Measurements from ENCODE around the gene TMEM248.

DNA sequence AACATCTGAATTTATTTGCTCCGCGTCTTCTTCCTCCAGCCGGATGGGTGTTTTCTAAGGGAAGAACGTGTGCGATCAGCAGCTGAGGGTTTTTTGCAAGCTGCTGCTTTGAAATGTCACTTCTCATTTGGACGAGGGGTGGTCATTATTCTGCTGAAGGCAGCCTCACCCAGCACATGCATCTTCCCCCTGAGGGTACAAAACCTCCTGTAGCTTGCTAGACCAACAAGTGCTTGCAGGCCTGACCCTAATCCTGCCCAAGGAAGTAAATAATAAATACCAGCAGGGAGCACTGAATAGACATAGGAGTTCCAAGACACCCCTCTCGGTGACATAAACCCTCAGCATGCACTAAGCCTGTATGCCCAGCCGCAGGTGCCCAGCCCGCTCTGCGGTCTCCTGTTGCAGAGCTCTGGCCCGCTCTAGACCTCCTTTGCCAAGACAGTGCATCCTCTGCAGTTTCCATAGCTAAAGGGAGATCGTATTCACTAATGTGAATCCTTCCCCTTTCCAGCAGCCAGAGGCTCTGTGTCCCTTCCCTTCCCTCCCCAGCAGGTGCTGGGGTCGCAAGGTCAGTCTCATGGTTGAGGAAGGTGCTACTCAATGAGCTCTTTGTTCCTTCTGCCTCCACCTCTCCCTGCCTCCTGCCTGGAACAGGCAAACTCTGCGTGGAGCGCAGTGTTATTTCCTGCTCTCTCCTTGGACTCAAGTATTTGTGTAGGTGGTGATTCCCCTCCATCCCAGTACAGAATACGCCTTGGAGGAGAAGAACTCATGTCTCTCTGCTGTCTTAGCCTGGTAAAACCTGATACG is 37.7 kb downstream of the TMEM248 start:
- TF ChIP-seq EZH2phosphoT487 (IDR thresholded peaks at IDR 0.05; ENCODE audit: low read depth), result no peak
- TF ChIP-seq, protein P1, sequence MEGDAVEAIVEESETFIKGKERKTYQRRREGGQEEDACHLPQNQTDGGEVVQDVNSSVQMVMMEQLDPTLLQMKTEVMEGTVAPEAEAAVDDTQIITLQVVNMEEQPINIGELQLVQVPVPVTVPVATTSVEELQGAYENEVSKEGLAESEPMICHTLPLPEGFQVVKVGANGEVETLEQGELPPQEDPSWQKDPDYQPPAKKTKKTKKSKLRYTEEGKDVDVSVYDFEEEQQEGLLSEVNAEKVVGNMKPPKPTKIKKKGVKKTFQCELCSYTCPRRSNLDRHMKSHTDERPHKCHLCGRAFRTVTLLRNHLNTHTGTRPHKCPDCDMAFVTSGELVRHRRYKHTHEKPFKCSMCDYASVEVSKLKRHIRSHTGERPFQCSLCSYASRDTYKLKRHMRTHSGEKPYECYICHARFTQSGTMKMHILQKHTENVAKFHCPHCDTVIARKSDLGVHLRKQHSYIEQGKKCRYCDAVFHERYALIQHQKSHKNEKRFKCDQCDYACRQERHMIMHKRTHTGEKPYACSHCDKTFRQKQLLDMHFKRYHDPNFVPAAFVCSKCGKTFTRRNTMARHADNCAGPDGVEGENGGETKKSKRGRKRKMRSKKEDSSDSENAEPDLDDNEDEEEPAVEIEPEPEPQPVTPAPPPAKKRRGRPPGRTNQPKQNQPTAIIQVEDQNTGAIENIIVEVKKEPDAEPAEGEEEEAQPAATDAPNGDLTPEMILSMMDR (IDR thresholded peaks at IDR 0.05; ENCODE audit: low read depth, low read length), result no peak
